Measurements from ENCODE around the gene BRSK1.

DNA sequence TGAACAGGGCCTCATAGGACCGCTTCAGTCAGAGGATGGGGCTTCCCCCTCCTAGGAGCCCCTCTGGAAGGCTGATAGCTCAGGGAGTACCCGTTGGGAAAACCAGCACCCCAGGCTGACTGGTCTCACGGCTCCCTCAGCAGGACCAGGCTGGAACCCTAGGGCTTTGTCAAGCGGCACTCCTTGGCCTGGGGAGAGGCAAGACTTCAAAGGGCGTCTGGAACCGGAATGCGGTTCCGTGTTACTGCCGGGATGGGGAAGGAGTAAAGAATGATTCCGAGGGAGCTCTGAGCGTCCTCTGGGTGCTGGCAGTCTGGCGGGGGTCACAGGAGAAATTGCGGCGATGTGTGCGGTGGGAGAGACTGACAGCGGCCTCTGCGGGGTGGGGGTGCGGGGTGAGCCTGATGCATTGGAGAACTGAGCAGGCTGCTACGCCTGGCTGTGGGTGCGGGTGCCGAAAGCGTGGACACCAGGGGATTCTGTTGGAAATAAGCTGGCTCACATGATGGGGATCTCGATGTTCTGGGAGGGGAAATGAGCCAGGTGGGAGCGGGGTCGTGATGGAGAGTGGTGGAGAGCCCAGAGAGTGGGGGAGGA, 68.8 kb downstream of the BRSK1 start:
- TF ChIP-seq POLR2A (IDR thresholded peaks at IDR 0.05): no peak
- TF ChIP-seq, protein P1, sequence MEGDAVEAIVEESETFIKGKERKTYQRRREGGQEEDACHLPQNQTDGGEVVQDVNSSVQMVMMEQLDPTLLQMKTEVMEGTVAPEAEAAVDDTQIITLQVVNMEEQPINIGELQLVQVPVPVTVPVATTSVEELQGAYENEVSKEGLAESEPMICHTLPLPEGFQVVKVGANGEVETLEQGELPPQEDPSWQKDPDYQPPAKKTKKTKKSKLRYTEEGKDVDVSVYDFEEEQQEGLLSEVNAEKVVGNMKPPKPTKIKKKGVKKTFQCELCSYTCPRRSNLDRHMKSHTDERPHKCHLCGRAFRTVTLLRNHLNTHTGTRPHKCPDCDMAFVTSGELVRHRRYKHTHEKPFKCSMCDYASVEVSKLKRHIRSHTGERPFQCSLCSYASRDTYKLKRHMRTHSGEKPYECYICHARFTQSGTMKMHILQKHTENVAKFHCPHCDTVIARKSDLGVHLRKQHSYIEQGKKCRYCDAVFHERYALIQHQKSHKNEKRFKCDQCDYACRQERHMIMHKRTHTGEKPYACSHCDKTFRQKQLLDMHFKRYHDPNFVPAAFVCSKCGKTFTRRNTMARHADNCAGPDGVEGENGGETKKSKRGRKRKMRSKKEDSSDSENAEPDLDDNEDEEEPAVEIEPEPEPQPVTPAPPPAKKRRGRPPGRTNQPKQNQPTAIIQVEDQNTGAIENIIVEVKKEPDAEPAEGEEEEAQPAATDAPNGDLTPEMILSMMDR (IDR thresholded peaks at IDR 0.05): no peak
- no peak for TF ChIP-seq POLR2AphosphoS5 (IDR thresholded peaks at IDR 0.05; ENCODE audit: insufficient read depth in 1 of 2, low read depth in 1 of 2)

Data from vagina (tissue), 2 donors.